Posterior vena cava (tissue), 2 donors: ENCODE results near the gene PLAAT1. TPM values are rescaled to one million over a fixed set of nuclear protein-coding genes. Genes with fewer than 3 reads are reported as not detected.
A peak's percentile ranks its signal among the peaks of the same experiment; 100 is the strongest.

ENCODE experiments used
- DNase-seq: peaks from one replicate; pipeline ENCODE4 v3.0.0-alpha.2; 2020; ENCODE audit warnings: low spot score
- intact Hi-C, 2 donors: fragments of 100-400 bp; cut with DNase I; formaldehyde crosslinking; loops; one replicate each; pipeline versions ENCODE4 v1.14.1 to v1.14.2; 2022 to 2023
- long read RNA-seq, 2 donors: library from polyadenylated mRNA; unstranded; transcript quantifications; one replicate each; pipeline ENCODE4 v2.0.0, GENCODE V29; 2020 to 2021
- total RNA-seq, 2 donors: library from RNA; stranded (reverse); fragmentation: NEBNext Ultra II Directional; extraction: Animal tissue kit (Norgen Biotek cat#: 25700); gene quantifications; one replicate each; pipeline ENCODE4 v1.2.1, GENCODE V29; 2021
- donor health status: DM: yes; HTN: yes; CAD: no.
- donor health status: DM: yes; HTN: yes; CAD: no.

PLAAT1 gene
- total RNA-seq: 1 to 10 TPM in 1 of 2 donors, under 1 TPM in 1; 0.65 to 3.7 TPM
- long read RNA-seq, donor 1, partial matches to known transcripts: 0 of 1 reads
- long read RNA-seq, donor 1, other reads (novel, unspliced or antisense): 0 of 1 reads
- long read RNA-seq, donor 2, transcript HRASLS-201 (4 exons, 1,066 nt): major isoform, 5 of 10 reads
- long read RNA-seq, donor 2, partial matches to known transcripts: 0 of 10 reads
- long read RNA-seq, donor 2, other reads (novel, unspliced or antisense): 5 of 10 reads

DNA sequence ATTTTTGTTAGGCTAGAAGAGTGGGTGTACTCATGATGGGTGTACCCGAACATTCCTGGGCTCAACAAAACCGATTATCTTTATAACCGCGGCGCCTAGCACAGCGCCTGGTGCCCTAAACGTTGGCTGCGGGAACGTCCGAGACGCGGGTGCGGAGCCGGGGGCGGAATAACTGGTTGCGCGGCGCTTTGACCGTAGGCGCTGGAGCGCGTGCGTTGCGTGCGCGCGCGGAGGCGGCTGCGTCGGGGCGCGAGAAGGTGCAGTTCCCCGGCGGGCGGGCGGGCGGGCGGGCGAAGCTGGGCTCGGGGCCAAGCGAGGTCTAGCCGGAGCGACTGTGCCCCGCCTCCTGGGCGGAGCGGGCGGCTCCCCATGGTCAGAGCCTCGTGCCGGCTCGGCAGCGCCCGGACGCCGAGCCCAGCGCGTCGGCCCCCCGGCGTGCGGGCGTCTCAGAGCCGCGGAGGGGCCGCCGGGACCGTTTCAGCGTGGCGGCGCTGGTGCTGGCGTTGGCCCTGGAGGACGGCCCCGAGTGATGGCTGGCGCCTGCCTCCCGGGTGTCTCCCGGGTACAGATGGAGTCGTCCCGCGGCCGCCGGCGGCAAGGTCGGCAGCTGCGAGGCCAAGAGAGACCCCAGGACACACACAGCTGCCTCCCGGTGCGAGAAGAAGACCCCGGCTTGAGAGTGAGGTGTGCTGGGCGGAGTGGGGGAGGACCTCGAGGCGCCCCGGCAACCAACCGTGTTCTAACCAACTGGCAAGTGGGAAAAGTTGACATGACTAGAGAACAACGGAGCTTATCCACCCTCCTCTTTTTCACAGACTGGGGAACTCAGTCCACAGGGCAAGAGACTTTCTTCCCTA lies at the start of gene PLAAT1:
TSS of gene PLAAT1 (plus strand) at position 373 of the 857 bp plus-strand sequence. CDS start 14,429 bp downstream, outside the sequence.
- peak; percentile 83 for DNase-seq
- intact Hi-C loops: no loop called here

DNA sequence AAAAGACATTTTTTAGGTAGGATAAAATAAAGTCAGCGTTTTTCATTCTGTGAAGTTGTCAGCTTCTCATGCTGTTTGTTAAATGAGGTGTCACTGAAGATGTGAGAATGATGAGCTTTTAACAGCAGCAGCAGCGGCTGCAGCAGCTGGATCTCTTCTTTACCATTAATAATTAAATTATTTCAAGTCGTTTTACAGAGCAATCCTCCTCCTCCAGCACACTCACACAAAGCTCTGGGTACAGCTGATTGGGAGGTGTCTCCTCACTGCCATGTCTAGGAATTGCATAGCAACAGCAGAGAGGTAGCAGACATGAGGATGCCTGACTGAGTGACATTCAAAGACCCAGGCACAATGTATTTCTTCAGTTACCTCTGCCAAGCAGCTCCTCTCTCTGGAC lies 46.7 kb upstream of the PLAAT1 start:
- no peak for DNase-seq
- intact Hi-C loops: no loop called here

DNA sequence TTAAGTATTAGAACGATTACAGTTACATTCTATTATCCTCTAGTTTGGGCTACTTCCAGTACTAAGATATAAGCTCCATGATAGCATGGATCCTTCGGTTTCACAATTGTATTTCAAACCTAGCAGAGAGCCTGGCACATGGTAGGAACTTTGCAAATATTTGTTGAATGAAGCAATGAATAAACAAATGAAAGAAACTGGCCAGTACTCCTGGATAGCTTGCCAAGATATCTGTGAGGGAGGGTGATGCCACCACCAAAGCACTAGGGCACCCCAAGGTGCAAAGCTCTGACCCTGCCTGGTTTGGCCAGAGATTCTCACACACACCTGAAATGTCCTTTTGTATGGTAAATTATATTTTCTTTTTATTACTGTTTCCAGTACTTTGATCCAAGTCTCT lies 44.3 kb upstream of the PLAAT1 start:
- intact Hi-C loops: no loop called here
- no peak for DNase-seq

- no peak for DNase-seq
- intact Hi-C loops: no loop called here
Measured at GRCh38 chr3:193207290-193208273, 33.4 kb upstream of the PLAAT1 start.

DNA sequence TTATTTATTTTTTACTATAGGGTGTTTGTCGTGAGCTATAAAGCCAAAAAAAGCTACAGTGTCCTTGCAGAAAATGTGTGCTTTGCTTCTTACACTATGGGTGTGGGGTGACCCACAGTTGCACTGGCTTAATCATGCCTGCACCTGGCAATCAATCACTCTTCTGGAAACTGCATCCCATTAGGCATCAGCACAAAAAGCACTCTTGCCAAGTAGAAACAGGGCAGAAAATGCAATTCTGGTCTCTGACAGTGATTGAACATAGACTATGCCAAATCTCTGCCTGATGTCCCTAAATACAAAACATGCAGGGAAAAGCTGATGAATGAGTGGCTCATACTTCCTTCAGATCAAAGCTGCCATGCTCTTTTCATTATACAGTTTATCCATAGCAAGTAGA lies 30.4 kb upstream of the PLAAT1 start:
- no peak for DNase-seq
- intact Hi-C loops: no loop called here

DNA sequence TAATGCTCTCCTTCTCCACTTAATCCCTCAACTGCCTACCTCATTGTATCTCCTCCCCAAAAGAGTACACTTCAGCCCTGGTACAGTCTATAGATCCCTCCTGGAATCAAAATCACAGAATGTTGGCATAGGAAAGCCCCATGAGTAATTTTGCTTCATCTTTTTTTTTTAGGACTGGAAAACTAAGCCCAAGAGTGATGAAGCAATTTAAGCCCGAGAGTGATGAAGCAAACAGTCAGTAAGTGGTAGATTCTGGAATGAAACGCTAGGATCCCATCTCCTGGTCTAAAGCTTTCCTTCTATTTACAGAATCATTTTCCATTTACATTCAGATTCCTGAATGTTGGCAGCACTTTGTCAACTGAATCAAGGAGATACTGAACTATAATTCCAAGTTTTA lies 29.8 kb upstream of the PLAAT1 start:
- intact Hi-C loops: no loop called here
- no peak for DNase-seq

DNA sequence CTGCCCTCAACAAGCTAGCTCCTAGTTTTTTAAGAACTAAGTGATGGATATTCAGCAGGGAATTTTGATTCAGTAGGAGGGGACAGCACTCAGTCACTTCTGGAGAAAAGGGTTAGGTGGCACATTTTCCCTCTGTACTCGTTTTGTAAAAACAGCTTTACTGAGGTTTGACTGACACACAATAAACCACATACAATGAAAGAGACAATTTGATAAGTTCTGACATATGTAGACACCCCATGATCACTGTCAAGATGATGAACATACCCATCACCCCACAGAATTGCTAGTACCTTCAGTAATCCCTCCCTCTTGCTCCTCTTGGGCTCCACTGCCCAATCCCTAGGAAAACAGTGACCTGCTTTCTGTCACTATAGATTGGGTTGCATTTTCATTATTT lies 29.0 kb upstream of the PLAAT1 start:
- no peak for DNase-seq
- intact Hi-C loops: no loop called here

GRCh38 chr3:193212844-193213243 lies 28.2 kb upstream of the PLAAT1 start:
- DNase-seq: no peak
- intact Hi-C loops: no loop called here

GRCh38 chr3:193214445-193214844 lies 26.6 kb upstream of the PLAAT1 start:
- intact Hi-C loops: no loop called here
- DNase-seq: no peak

DNA sequence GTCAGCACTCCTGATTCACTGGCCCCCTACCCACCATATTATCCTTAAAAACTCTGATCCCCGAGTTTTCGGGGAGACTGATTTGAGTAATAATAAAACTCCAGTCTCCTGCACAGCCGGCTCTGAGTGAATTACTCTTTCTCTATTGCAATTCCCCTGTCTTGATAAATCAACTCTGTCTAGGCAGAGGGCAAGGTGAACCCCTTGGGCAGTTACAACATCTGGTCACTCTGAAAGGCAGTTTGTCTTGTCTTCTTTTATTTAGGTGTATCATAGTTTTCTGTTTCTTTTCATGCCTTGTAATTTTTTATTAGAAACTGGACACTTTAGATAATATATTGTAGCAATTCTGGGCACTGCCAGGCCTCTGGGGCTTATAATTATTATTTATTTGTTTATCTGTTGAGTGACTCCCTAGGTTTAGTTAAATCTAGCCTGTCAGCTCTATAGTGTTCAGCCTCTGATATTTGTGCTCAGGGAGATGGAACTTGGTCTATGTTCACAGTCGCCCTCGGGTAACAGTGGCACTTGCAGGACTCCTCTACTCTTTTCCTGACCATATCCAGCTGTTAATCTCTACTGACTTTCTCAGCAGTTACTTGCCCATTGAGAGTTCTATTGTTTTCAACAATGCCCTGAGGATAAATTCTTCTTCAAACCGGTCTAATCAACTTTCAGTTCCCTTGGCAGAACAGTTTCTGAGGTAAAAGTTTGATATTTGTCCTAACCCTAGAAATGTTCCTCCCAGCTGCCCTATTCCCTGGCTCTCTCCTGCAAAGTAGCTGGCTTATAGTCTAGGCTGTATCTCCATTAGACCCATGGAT lies 15.5 kb upstream of the PLAAT1 start:
- no peak for DNase-seq
- intact Hi-C loops: no loop called here

- intact Hi-C loops: no loop called here
- no peak for DNase-seq
Measured at GRCh38 chr3:193228206-193228605, 12.8 kb upstream of the PLAAT1 start.

- intact Hi-C loops: no loop called here
- no peak for DNase-seq
Measured at GRCh38 chr3:193229851-193230420, 11.1 kb upstream of the PLAAT1 start.

DNA sequence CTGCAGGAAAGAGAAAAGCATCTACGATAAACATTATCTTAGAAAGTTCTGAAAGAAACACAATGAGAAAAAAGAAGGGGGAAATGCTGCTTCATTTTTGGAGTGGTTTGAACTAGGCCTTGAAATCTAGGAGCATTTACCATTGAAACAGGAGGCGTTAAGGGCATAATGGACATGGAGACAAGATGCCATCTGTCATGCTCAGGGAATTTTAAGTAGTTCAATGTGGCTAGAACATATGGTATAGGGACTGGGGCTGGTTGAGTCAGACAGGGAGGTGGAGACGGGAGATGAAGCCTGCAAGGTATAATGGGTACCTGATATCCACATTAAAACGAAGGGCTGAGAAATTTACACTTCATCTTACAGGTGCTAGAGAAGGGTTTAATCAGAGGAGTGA lies 10.4 kb upstream of the PLAAT1 start:
- no peak for DNase-seq
- intact Hi-C loops: no loop called here

DNA sequence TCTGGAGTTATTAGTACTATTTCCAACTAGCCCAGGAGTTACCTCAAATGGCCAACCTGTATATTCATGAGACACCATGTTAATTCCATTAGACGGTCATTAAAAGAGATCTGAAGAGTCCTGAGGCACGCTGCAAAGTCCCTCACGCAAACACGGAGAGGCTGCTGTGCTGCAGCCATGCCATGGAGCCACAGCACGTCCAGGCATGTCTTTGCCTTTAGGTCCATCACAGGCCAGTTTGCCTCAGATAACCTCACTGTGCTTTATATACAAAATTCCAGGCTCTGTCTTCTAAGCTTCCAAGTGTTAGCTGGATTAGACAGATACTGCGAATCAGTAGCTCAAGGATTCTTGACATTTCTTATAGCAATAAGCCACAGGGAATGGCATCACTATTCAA lies 9.8 kb upstream of the PLAAT1 start:
- DNase-seq: no peak
- intact Hi-C loops: no loop called here

- intact Hi-C loops: no loop called here
- DNase-seq: no peak
Measured at GRCh38 chr3:193236599-193236998, 4.4 kb upstream of the PLAAT1 start.

- no peak for DNase-seq
- intact Hi-C loops: no loop called here
Measured at GRCh38 chr3:193237030-193237429, 4.0 kb upstream of the PLAAT1 start.

GRCh38 chr3:193240436-193240849 lies 579 bp upstream of the PLAAT1 start:
- DNase-seq: no peak
- intact Hi-C loops: no loop called here

GRCh38 chr3:193241716-193242115 lies 694 bp downstream of the PLAAT1 start:
- intact Hi-C loops: no loop called here
- DNase-seq: no peak

- DNase-seq: no peak
- intact Hi-C loops: no loop called here
Measured at GRCh38 chr3:193243571-193243970, 2.5 kb downstream of the PLAAT1 start.
